ENCODE measurements around the gene KCNH5. TPM values are rescaled to one million over a fixed set of nuclear protein-coding genes. Genes with fewer than 3 reads are reported as not detected.

KCNH5 gene
- total and polyA plus RNA-seq, 2 of the 13 experiments (the other 11 are each of a cell fraction or from before 2014, with no cell fraction given): not detected

- TF ChIP-seq NR2F6 (IDR thresholded peaks at IDR 0.05) (peak; percentile 65), NR2F6 (CRISPR knock-in tag; IDR thresholded peaks at IDR 0.05) (peak; percentile 37; the same call in 1 of the 2 replicates), BCL6 (CRISPR knock-in tag; IDR thresholded peaks at IDR 0.05) (peak; percentile 98), PAXIP1 (CRISPR knock-in tag; conservative IDR thresholded peaks at IDR 0.05) (peak; percentile 59), CREM (IDR thresholded peaks at IDR 0.05) (peak; percentile 46; the same call in 1 of the 2 replicates), CREM (CRISPR knock-in tag; IDR thresholded peaks at IDR 0.05) (no peak), TBX3 (IDR thresholded peaks at IDR 0.05; ENCODE audit: borderline replicate concordance) (peak; percentile 72; the same call in 1 of the 2 replicates), ZNF616 (CRISPR knock-in tag; IDR thresholded peaks at IDR 0.05; ENCODE audit: low read depth) (no peak), MZF1 (CRISPR knock-in tag; IDR thresholded peaks at IDR 0.05; ENCODE audit: borderline replicate concordance) (no peak), HNRNPK (IDR thresholded peaks at IDR 0.05; ENCODE audit: low read depth, low read length, poor library complexity, severe bottlenecking) (no peak), RARA (CRISPR knock-in tag; IDR thresholded peaks at IDR 0.05) (peak; percentile 81), HMG20A (CRISPR knock-in tag; IDR thresholded peaks at IDR 0.05; ENCODE audit: borderline replicate concordance) (peak; percentile 79; the same call in 1 of the 2 replicates), EP300 (IDR thresholded peaks at IDR 0.05; ENCODE audit: low read depth in 2 of 2, low read length in 2 of 2) (peak in 1 of 2 experiments; percentile 73; a peak in 2 of 4 replicates), EP300 (CRISPR knock-in tag; IDR thresholded peaks at IDR 0.05; ENCODE audit: borderline replicate concordance) (no peak; the same call in 1 of the 2 replicates), CREB1 (IDR thresholded peaks at IDR 0.05) (no peak), CREB1 (CRISPR knock-in tag; IDR thresholded peaks at IDR 0.05) (0 out of 2 replicates have a peak, but pooled peaks have one; percentile 26), HDAC2 (CRISPR knock-in tag; IDR thresholded peaks at IDR 0.05) (peak; percentile 55), SKI (IDR thresholded peaks at IDR 0.05; ENCODE audit: partially characterized antibody) (peak; percentile 41), SOX6 (IDR thresholded peaks at IDR 0.05) (no peak), SOX6 (CRISPR knock-in tag; IDR thresholded peaks at IDR 0.05) (peak; percentile 68), NCOA2 (CRISPR knock-in tag; IDR thresholded peaks at IDR 0.05) (peak; percentile 73), SOX13 (IDR thresholded peaks at IDR 0.05) (no peak), SOX13 (CRISPR knock-in tag; conservative IDR thresholded peaks at IDR 0.05 in 1 of 2, IDR thresholded peaks at IDR 0.05 in 1 of 2) (peak in 1 of 2 experiments; percentile 95; a peak in 2 of 4 replicates), TGIF2 (CRISPR knock-in tag; IDR thresholded peaks at IDR 0.05) (no peak)
- TF ChIP-seq, protein P1, sequence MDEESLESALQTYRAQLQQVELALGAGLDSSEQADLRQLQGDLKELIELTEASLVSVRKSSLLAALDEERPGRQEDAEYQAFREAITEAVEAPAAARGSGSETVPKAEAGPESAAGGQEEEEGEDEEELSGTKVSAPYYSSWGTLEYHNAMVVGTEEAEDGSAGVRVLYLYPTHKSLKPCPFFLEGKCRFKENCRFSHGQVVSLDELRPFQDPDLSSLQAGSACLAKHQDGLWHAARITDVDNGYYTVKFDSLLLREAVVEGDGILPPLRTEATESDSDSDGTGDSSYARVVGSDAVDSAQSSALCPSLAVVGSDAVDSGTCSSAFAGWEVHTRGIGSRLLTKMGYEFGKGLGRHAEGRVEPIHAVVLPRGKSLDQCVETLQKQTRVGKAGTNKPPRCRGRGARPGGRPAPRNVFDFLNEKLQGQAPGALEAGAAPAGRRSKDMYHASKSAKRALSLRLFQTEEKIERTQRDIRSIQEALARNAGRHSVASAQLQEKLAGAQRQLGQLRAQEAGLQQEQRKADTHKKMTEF (CRISPR knock-in tag; IDR thresholded peaks at IDR 0.05): 0 out of 2 replicates have a peak, but pooled peaks have one; percentile 37
- TF ChIP-seq, protein P2, sequence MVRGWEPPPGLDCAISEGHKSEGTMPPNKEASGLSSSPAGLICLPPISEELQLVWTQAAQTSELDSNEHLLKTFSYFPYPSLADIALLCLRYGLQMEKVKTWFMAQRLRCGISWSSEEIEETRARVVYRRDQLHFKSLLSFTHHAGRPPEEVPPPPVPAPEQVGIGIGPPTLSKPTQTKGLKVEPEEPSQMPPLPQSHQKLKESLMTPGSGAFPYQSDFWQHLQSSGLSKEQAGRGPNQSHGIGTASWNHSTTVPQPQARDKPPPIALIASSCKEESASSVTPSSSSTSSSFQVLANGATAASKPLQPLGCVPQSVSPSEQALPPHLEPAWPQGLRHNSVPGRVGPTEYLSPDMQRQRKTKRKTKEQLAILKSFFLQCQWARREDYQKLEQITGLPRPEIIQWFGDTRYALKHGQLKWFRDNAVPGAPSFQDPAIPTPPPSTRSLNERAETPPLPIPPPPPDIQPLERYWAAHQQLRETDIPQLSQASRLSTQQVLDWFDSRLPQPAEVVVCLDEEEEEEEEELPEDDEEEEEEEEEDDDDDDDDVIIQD (CRISPR knock-in tag; IDR thresholded peaks at IDR 0.05; ENCODE audit: low read depth): 0 out of 2 replicates have a peak, but pooled peaks have one; percentile 10
Measured at GRCh38 chr14:62689733-62690132, 355.5 kb downstream of the KCNH5 start (continued).
